AG09319 (cell line): ENCODE measurements around the gene GJA8.
"Not testable (repeated sequence)": the region's sequence is repeated elsewhere in the genome, so short reads cannot be mapped to it uniquely, and the experiment has no call there.

Experiments used
- DNase-seq: peaks from one replicate; pipeline ENCODE4 v3.0.0-alpha.2; 2010; ENCODE audit warnings: low read depth; ENCODE audit errors: extremely low read depth
- TF ChIP-seq, protein P1 (sequence below): IDR thresholded peaks from 2 replicates; pipeline ENCODE4 v1.5.1; 2011; ENCODE audit warnings: low read depth, mild to moderate bottlenecking, inconsistent platforms, low read length, moderate library complexity

Gene GJA8

DNA sequence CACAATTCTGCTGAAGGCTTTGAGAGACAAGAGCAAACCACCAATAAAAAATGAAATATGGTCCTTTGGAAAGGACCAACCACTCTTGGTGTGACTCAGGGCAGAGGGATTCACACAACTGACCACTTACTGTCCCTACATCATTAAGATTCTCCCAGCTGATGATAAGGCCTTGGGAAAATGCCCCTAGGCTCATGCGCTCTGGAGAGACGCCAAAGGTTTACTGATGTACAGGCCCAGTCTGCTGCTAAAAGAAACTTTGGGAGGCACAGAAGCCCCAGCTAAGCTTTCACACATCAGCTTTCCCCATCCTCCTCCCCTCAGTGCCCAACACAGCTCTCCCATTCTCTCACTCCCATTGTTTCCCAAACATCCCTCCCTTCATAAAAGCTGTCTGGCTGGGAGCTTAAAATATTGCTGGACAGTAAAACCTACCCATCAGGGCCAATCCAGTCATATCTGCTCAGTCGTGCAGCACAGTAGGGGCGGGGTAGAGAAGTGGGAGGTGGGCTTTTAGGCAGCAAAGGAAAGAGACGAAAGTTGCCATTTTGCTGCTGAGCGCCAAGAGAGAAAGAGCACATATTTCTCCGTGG lies at the start of gene GJA8:
TSS of gene GJA8 (plus strand) at position 543 of the 593 bp plus-strand sequence. CDS start 5,161 bp downstream, outside the sequence.
- DNase-seq = no peak
- TF ChIP-seq, protein P1, sequence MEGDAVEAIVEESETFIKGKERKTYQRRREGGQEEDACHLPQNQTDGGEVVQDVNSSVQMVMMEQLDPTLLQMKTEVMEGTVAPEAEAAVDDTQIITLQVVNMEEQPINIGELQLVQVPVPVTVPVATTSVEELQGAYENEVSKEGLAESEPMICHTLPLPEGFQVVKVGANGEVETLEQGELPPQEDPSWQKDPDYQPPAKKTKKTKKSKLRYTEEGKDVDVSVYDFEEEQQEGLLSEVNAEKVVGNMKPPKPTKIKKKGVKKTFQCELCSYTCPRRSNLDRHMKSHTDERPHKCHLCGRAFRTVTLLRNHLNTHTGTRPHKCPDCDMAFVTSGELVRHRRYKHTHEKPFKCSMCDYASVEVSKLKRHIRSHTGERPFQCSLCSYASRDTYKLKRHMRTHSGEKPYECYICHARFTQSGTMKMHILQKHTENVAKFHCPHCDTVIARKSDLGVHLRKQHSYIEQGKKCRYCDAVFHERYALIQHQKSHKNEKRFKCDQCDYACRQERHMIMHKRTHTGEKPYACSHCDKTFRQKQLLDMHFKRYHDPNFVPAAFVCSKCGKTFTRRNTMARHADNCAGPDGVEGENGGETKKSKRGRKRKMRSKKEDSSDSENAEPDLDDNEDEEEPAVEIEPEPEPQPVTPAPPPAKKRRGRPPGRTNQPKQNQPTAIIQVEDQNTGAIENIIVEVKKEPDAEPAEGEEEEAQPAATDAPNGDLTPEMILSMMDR = no peak

DNA sequence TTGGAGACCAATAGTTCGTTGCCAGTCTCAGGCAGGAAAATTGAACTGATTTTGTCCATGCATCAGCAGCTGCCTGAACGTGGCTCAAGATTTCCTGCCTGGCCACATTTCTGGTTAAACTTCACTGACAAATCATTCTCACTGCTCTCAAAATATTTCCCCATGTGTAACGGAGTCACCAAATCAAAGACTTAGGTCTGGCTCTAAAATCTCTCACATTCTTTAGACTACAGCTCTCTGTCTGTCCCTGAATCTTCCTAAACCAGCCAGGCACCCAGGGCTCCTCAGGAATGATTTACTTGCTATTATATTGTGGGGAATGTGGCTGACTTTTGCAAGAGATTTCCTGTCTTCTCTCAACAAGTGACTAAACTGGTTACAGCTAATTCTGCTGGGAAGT lies 49.2 kb upstream of the GJA8 start:
- no peak for DNase-seq
- TF ChIP-seq, protein P1 = no peak

DNA sequence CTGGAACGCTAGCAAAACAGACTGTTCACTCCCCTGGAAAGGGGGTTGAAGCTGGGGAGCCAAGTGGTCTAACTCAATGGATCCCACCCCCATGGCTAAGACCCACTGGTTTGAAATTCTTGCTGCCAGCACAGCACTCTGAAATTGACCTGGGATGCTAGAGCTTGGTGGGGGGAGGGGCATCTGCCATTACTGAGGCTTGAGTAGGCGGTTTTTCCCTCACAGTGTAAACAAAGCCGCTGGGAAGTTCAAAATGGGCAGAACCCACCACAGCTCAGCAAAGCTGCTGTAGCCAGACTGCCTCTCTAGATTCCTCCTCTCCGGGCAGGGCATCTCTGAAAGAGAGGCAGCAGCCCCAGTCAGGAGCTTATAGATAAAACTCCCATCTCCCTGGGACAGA lies 47.6 kb upstream of the GJA8 start:
- DNase-seq = not testable (repeated sequence)

DNA sequence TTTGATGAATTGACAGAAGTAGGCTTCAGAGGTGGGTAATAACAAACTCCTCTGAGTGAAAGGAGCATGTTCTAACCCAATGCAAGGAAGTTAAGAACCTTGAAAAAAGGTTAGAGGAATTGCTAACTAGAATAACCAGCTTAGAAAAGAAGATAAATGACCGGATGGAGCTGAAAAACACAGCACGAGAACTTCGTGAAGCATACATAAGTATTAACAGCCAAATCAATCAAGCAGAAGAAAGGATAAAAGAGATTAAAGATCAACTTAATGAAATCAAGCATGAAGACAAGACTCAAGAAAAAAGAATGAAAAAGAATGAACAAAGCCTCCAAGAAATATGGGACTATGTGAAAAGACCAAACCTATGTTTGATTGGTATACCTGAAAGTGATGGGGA lies 46.6 kb upstream of the GJA8 start:
- not testable (repeated sequence) for DNase-seq

DNA sequence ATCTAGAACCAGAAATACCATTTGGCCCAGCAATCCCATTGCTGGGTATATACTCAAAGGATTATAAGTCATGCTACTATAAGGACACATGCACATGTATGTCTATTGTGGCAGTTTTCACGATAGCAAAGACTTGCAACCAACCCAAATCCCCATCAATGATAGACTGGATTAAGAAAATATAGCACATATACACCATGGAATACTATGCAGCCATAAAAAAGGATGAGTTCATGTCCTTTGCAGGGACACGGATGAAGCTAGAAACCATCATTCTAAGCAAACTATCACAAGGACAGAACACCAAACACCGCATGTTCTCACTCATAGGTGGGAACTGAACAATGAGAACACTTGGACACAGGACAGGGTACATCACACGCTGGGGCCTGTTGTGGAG lies 35.4 kb upstream of the GJA8 start:
- DNase-seq = not testable (repeated sequence)

DNA sequence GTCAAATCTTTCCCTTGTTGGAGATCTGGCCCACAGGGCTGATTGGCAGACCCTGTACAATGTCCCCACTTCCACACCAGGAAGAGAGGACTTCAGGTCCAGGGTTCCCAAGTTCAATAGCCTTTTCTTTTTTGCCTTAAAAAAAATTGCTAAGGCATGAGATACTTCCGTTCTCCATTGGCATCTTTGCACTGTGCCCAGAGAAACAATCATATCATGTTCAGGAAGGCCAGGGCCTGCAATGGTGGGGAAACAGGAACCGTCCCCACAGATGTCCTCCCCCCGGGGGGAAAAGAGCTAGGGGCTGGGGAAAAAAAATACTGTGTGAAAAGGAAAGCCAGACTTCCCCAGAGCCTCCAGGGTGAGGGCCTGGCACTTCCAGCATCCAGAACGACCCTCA lies 24.6 kb upstream of the GJA8 start:
- DNase-seq = no peak
- TF ChIP-seq, protein P1 = no peak

DNA sequence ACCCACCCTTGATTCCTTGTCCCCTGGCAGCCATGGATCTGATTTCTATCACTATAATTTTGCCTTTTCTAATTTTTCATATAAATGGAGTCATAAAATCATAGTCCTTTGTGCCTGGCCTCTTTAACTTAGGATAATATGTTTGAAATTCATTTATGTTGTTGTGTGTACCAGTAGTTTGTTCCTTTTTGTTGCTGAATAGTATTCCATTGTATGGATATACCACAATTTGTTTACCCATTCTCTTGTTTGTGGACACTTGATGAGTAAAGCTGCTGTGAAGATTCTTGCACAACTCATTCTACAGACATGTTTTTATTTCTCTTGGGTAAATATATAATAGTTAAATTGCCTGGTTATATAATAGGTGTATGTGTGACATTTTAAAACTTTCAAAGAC lies 22.7 kb upstream of the GJA8 start:
- TF ChIP-seq, protein P1 = no peak
- no peak for DNase-seq

DNA sequence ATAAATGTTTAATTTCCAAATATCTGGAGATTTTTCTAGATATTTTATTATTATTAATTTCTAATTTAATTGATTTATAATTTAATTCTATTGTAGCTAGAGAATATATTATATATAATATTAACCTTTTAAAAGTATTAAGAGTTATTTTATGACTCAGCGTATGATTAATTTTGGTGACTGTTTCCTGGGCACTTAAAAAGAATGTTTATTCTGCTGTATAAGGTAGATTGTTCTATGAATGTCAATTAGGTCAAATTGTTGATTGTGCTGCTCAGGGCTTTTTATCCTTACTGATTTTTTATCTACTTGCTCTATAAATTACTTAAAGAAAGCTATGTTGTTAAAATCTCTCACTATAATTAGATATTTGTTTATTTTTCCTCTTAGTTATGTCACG lies 20.1 kb upstream of the GJA8 start:
- no peak for DNase-seq
- TF ChIP-seq, protein P1 = no peak

DNA sequence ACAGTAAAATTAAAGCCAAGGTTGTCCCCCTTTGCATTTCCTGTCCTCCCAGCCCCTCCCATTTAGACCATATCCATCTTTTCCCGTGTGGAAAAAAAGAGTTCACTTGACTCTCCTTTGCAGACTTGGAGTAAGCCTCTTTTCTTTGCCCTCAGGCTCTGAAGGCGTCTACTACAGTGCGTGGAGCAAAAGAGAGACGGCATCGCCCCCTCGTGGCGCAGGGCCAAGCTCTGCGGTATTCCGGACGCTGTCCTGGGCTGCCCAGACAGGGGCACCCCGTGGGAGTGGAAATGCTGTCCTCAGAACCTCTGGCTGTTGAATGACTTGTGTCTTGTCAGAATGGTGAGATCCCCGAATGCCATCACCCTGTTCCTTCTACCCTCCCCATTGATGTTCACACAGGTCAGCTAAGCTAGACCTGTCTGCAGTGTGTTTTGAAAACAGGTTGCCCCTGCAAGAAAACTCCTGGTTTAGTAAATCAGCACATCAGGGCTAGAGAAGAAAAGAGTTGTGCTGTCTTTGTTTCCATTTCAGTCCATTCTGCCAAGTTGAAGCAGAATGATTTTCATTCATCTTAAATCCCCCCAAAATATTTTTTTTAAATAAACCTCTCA lies 12.3 kb upstream of the GJA8 start:
- TF ChIP-seq, protein P1 = peak; percentile 17
- DNase-seq = no peak
